ENCODE results near the gene POLR2E.

POLR2E gene

DNA sequence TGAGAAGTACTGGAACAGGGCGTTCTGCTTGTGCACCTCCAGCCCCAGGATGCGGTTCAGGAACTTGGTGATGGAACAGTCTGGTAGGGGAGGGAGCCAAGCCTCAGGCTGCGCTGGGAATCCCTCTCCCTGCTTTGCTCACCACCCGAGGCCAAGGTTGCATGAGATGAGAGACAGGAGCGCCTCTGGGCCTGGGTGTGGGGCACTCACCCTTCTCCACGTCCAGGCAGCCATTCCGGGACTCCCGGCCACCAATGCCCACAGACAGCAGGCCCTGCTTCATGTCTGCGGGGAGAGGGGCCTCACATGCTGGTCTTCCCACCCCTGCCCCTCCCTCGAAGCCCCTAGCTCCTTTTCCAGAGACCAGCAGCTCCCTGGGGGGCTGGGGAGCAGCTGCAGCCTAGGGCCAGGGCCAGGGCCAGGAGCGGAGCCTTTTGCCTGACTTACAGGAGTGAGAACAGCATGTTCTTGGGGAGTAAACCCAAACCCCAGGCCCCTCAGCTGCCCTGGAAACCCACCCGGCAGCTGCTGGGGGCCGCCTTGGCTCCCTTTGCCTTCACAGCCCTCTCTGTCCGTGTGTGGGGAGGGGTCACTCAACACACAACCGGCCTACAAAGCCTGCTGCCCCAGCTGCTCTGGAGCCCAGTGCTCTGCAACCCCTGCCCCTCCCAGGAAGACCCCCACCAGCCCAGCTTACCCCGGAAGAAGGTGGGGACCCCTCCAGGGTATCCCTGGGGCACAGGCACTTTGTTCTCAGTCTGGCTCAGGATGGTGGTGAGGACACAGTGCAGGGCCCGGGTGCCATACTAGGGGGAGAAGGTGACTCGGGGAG is 15.8 kb upstream of the POLR2E start:
- DNase-seq = no peak
- no peak for TF ChIP-seq POLR2A (IDR thresholded peaks at IDR 0.05; ENCODE audit: low read length)
- TF ChIP-seq GATA1 (IDR thresholded peaks at IDR 0.05; ENCODE audit: low read depth, low read length) = no peak

DNA sequence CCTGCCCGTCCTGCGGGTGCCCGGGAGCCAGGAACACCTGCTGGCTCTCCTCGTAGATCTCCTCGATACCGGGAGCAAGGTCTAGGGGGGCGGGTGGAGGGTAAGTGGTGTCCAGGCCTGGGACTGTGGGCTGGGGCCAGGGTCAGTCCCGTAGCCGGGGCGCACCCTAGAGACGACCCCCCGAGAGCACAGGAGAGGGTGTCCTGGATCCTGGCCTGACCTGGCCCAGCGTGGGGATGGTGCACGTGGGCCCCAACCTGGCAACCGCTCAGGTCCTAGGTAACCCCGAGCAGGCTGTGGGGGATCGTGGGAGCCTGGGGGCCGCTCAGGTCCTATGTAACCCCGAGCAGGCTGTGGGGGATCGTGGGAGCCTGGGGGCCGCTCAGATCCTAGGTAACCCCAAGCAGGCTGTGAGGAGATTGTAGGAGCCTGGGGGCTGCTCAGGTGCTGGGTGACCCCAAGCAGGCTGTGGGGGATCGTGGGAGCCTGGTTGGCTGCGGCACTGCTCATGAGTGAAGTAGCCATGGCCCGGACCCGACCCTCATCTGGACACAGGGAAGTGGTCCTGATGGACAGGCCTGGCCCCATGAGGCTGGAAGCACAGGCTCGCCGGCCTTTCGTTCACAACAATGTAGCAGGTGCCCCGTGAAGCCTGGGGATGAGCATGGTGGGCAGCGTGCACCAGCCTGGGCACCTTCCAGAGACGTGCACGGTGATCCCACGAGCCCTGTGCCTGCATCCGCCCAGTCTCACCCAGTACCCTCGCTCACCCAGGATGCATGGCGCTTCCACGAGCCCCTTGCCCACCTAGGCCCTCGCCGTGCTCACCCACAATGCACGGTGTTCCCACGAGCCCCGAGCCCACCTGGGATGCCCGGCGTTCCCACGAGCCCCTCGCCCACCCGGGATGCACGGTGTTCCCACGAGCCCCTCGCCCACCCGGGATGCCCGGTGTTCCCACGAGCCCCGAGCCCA is 14.8 kb upstream of the POLR2E start:
- TF ChIP-seq GATA1 (IDR thresholded peaks at IDR 0.05; ENCODE audit: low read depth, low read length) (no peak), POLR2A (IDR thresholded peaks at IDR 0.05; ENCODE audit: low read length) (no peak)
- DNase-seq = no peak

DNA sequence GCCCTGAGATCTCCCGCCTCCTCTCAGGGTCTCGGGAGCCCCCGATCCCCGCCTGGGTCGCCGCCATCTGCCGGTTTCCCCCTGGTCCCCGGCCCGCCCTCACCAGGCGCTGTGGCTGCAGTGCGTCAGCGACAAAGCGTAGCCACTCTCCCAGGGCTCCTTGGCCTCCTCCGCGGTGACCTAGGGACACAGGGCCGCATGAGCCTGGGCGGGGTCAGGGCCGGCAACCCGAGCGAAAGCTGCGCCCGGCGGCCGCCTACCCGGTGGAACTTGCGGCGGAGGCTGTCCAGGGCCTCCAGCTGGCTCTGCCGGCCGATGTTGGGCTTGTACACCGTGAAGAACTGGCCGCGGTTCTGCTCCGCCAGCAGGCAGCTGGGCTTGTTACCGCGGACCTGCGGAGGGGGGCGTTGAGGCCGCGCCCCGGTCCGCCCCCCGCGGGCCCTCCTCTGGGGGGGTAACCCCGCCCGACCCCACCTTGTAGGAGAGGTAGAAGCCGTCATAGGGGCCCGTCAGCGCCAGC is 13.9 kb upstream of the POLR2E start:
- DNase-seq = no peak
- no peak for TF ChIP-seq GATA1 (IDR thresholded peaks at IDR 0.05; ENCODE audit: low read depth, low read length)
- TF ChIP-seq POLR2A (IDR thresholded peaks at IDR 0.05; ENCODE audit: low read length) = no peak

DNA sequence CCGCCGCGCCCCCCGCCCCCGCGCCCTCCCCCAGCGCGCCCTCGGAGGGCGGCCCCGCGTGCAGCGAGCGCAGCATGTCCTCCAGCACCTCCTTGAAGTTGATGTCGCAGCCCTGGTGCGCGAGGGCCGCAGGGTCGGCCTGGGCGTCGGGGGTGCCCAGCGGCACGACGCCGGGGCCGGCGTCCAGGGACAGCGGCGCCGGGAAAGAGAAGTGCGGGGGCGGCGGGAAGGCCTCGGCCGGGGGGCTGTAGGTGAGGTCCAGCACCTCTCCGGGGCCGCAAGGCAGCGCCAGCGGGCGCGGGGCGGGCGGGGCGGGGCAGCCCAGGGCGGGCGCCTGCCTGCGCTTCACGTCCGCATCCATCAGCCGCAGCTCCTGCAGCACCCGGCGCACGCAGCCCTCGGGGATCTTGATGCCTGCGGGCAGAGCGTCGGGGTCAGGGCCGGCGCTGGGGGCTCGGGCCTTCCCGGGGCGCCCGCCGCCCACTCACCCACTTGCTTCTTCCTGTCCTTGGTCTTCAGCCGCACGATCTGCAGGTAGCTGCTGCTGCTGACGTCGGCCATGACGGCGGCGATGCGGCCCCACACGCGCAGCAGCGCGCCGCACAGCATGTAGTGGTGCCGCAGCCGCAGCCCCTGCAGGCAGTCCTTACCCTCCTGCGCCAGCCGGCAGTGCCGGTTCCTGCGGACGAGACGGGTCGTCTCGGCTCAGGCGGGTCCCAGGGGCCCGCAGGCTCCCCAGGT is 13.3 kb upstream of the POLR2E start:
- no peak for DNase-seq
- no peak for TF ChIP-seq POLR2A (IDR thresholded peaks at IDR 0.05; ENCODE audit: low read length)
- TF ChIP-seq GATA1 (IDR thresholded peaks at IDR 0.05; ENCODE audit: low read depth, low read length) = no peak

DNA sequence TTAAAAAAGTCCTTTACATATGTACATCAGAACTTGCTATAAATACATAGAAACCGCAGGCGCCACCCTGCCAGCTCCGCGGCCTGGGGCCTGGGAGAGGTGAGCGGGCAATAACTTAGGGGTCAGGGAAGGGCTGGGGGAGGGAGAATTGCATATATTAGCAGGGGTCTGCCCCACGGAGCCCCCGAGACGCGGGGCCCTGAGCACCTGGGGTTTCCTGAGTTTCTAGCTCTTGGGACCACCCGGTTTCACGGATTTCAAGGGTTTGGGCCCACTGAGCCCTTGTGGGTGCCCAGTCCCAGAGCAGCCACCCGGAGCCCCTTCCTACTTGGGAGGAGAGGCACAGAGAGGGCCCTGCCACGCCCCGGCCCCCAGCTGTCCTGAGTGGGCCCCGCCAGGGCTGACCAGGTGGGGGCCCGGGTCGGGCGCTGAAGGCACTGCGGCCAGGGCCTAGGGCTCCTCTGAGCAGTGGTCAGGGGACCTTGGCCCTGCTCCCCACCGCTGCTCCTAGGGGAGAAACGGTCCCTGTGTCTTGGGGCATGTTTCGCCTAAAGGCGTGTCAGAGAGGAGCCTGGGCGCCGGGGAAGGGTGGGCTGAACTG is 12.6 kb upstream of the POLR2E start:
- no peak for DNase-seq
- no peak for TF ChIP-seq POLR2A (IDR thresholded peaks at IDR 0.05; ENCODE audit: low read length)
- TF ChIP-seq GATA1 (IDR thresholded peaks at IDR 0.05; ENCODE audit: low read depth, low read length) = no peak

DNA sequence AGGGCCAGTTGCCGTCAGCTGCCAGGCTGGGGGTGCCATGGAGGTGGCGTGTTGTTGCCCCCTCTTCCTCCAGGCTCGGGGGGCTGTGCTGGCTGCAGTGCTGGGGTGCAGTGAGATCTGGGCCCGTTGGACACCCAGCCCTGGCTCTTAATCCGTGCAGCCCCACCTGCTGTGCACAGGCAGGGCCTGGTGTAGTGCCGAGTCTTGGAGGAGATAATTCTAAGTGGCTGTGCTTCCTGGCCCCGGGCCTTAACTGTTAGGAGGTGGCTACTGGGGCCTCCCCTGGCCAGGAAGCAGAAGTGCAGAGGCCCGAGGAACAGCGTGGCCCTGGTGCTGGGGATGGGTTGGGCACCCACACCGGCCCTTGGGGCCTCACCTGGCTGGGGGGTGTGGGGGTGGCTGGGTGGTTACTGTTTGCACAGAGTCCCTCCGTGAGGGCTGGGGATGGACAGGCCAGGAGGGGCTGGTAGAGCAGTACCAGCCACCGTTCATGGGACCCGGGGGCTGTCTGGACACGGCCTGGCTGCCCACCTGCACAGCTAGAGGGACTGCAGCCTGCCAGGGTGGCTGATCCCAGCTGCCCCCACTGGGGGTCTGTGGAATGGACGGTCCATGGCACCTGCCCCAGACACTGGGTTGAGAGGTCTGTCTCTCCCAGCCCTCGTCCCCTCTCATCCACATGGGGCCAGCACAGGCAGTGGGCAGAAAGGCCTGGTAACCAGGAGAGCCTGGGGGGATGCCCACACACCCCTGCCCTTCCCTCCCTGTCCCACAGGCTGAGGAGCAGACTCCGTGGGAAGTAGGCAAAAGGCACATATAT is 11.9 kb upstream of the POLR2E start:
- peak; percentile 63 to 70 for DNase-seq
- TF ChIP-seq GATA1 (IDR thresholded peaks at IDR 0.05; ENCODE audit: low read depth, low read length) (no peak), POLR2A (IDR thresholded peaks at IDR 0.05; ENCODE audit: low read length) (no peak)

DNA sequence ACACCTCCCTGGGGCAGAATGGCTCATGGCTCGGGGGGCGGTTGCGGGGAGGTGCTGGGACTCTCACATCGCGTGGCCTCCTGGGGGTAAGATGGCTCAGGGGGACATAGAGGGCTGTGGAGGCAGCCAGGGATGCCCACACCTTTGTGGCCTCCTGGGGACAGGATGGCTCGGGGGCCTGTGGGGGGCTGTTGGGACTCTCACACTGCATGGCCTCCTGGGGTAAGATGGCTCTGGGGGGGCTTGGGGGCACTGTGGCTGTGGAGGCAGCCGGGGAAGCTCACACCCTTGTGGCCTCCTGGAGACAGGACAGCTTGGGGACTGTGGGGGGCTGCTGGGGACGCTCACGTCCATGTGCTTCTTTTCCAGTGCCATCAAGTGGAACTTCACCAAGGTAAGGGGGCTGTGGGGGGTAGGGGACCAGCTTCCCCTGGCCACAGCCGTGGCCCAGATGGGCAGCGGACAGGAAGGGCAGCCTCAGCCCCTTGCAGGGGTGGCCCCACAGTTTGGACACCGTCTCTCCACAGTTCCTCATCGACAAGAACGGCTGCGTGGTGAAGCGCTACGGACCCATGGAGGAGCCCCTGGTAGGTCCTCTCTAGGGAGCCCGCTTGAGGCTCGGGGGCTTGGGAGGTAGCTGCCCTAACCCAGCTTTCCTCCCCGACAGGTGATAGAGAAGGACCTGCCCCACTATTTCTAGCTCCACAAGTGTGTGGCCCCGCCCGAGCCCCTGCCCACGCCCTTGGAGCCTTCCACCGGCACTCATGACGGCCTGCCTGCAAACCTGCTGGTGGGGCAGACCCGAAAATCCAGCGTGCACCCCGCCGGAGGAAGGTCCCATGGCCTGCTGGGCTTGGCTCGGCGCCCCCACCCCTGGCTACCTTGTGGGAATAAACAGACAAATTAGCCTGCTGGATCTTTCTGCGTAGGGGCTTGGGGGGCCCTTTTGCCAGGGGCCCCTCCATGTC is 11.0 kb upstream of the POLR2E start:
- no peak for DNase-seq
- no peak for TF ChIP-seq GATA1 (IDR thresholded peaks at IDR 0.05; ENCODE audit: low read depth, low read length)
- TF ChIP-seq POLR2A (IDR thresholded peaks at IDR 0.05; ENCODE audit: low read length) = no peak

DNA sequence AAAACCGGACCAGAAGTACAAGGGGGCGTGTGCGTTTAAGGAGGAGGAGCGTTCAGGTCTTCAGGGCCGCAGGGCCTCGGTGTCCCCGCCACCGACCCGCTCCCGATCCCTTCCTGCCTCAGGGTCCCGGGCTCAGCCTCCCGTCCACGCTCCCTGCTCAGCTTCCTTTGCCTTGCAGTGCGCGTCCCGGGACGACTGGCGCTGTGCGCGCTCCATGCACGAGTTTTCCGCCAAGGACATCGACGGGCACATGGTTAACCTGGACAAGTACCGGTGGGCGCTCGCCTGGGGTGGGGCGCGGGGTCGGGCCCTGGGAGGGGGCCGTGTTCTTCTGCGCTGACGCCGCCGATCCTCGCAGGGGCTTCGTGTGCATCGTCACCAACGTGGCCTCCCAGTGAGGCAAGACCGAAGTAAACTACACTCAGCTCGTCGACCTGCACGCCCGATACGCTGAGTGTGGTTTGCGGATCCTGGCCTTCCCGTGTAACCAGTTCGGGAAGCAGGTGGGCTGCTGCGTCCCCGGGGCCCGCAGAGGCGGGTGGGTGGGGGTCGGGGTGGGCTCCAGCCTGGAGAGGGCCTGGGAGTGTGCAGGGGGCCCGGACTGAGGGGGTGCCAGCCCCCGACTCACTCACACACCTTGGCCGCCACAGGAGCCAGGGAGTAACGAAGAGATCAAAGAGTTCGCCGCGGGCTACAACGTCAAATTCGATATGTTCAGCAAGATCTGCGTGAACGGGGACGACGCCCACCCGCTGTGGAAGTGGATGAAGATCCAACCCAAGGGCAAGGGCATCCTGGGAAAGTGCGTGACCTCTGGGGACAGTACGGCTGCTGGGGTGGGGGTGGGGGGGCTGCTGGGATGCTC is 10.1 kb upstream of the POLR2E start:
- TF ChIP-seq GATA1 (IDR thresholded peaks at IDR 0.05; ENCODE audit: low read depth, low read length) (no peak), POLR2A (IDR thresholded peaks at IDR 0.05; ENCODE audit: low read length) (no peak)
- DNase-seq = peak in 1 of 2 experiments; percentile 66

DNA sequence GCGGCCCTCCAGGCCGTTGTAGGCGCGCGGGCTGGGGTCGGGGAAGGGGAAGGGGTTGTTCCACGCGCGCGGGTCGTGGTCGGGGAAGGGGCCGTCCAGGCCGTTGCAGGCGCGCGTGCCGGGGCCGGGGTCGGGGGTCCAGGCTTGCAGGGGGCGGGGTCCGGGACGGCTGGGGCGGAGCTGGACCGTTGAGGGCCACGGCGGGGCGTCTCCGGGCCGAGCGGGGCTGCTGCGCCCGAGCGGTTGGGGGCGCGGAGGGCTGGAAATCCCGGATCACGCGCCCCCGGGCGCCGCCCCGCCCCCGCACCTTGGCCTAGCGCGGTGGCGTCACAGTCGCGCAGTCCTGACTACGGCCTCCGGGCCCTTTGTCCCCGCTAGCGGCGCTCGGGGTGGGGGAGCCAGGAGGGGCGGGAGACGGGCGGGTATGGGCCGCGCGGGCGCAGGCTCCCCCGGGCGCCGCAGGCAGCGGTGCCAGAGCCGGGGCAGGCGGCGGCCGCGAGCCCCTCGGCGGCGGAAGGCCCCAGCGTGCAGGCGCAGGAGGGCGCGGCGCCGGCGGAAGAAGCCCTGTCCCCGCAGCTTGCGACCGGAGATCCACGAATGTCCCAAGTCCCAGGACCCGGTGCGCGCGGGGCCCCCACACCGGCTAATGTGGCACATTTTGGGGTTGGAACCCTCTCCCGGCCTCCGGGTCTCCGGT is 9.3 kb upstream of the POLR2E start:
- DNase-seq = peak; percentile 86
- TF ChIP-seq GATA1 (IDR thresholded peaks at IDR 0.05; ENCODE audit: low read depth, low read length) (no peak), POLR2A (IDR thresholded peaks at IDR 0.05; ENCODE audit: low read length) (no peak)

DNA sequence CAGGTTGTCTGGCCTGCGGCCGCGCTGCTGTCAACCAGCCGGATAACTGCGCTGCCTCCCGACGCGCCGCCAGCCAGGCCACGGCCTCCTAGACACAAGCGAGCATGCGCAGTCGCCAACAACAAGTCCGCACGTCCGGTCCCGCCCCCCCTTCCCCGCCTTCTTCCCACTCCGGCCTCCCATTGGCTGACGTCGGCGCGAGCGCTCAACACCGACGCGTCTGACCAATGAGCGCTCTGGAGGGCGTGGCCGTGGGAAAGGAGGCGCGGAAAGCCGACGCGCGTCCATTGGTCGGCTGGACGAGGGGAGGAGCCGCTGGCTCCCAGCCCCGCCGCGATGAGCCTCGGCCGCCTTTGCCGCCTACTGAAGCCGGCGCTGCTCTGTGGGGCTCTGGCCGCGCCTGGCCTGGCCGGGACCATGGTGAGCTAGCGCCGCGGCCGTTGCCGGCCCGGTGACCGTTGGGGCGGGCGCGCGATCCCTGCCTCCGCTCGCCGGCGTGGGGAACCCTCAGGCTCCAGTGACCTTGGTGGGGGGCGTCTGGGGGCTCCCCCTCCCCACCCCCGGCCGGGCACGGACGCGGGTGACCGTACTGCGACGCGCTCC is 8.6 kb upstream of the POLR2E start, which contains the start of gene GPX4:
GPX4 (plus strand) TSS at position 287 of the 603 bp plus-strand sequence; CDS start at position 337, 50 bp downstream.
- peak; percentile 100 for DNase-seq
- TF ChIP-seq GATA1 (IDR thresholded peaks at IDR 0.05; ENCODE audit: low read depth, low read length) (no peak), POLR2A (IDR thresholded peaks at IDR 0.05; ENCODE audit: low read length) (peak; percentile 87)
